GOT3 (cell line): ENCODE data around the gene KIAA0930.
"Not testable (repeated sequence)": the region's sequence is repeated elsewhere in the genome, so short reads cannot be mapped to it uniquely, and the experiment has no call there.

ENCODE experiments used
- DNase-seq: peaks from one replicate; lab custom pipeline; 2025; ENCODE audit warnings: mixed read lengths; lab: John Stamatoyannopoulos, UW

The KIAA0930 gene

GRCh38 chr22:45200860-45201511, 39.7 kb downstream of the KIAA0930 start:
- no peak for DNase-seq

DNA sequence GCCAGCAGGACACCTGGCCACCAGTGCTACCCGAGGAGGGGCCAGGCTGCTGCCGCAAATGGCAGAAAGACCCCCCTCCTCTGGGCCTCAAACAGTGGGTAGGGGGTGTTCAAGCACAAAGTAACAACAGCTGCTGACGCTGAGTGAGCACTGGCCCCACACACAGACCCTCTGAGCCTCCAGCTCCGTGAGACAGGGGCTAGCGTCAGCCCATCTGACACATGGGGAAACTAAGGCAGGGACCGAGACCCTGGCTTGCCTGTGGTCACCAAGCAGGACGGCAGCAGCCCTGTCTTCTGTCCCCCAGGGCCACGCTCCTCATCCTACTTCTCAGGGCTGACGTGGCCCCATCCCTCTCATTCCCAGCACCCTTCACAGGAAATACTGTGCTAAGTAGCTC, 40.5 kb downstream of the KIAA0930 start:
- no peak for DNase-seq

DNA sequence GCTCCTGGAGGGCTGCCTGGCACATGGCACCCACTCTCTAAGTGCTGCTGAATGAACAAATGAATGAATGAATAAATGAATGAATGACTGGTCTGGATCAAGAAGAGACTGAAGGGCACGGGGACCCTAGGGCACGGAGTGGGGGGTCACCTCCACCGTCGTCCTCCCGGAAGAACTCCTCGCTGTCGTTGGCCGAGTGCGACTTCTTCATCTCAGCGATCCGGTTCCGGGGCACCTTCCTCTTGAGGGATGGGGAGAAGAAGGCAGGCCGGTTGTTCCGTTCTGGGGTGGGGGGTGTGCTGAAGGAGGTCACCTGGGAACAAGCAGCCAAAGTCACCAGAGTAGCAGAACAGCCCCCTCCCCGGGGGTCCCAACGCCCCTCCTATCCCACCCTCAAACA, 41.0 kb downstream of the KIAA0930 start:
- DNase-seq: no peak

DNA sequence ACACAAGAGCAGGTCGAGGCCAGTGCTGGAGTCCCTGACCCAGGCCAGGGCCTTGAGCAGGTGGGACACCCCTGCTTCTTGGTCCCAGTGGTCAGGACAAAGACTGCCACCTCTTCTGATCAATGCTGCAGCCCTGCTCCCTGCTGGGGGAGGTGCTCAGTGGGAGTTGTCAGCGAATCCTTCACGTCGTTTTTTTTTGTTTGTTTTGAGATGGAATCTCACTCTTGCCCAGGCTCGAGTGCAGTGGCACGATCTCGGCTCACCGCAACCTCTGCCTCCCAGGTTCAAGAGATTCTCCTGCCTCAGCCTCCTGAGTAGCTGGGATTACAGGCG, 42.3 kb downstream of the KIAA0930 start:
- DNase-seq: no peak

GRCh38 chr22:45197606-45198462, 42.9 kb downstream of the KIAA0930 start:
- no peak for DNase-seq

- no peak for DNase-seq
Measured at GRCh38 chr22:45196926-45197605, 43.6 kb downstream of the KIAA0930 start.

DNA sequence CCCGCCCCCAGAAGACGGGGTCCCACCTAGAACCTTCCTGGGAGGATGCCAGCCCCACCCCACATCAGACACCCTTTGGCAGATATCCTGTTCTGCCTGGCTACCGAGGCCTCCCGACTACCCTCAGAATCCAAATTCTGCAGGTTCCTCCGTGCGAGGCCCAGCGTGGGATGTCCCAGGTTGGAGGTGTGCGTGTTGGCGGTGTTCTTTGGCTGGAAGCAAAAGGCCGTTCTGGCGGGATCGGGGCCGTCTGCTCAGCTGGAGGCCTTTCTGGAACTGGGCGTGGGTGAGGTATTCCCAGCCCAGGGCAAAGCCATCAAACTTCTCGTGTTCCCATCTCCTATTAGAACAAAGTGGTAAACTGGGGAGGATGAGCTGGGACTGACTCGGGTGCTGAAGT, 44.4 kb downstream of the KIAA0930 start:
- no peak for DNase-seq

GRCh38 chr22:45195616-45196015, 45.1 kb downstream of the KIAA0930 start:
- DNase-seq: no peak

DNA sequence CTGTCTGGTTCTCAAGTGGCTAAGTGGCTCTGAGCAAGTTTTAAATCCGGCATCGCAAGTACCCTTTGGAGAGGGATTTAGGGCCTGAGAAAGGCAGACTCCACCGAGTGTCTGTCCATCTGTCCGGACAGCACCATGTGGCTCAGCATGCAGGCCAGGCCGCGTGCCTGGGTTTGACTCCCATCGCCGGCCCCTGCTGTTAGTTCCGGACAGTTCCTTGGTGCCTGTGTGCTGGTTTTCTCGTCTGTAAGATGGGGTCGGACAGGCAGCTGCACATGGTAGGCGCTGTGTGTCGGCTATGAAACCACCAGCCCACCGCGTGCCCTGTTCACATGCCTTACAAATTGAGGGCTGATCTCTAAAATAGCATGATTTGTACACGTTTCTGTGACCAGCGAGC, 46.0 kb downstream of the KIAA0930 start:
- DNase-seq: no peak

- DNase-seq: no peak
Measured at GRCh38 chr22:45192701-45193187, 48.0 kb downstream of the KIAA0930 start.

DNA sequence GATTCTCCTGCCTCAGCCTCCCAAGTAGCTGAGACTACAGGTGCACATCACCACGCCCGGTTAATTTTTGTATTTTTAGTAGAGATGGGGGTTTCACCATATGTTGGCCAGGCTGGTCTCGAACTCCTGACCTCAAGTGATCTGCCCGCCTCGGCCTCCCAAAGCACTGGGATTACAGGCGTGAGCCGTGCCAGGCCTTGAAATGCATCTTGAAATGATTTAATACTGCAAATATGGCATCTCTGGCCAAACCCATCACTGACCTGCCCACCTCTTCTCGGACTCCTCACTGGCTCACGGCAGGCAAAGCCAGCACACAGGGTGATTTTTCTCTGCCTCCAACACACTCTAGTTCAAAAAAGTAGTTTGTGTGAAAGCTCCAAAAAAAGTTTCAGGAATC, 48.9 kb downstream of the KIAA0930 start:
- DNase-seq: not testable (repeated sequence)

GRCh38 chr22:45190202-45190872, 50.4 kb downstream of the KIAA0930 start:
- no peak for DNase-seq

DNA sequence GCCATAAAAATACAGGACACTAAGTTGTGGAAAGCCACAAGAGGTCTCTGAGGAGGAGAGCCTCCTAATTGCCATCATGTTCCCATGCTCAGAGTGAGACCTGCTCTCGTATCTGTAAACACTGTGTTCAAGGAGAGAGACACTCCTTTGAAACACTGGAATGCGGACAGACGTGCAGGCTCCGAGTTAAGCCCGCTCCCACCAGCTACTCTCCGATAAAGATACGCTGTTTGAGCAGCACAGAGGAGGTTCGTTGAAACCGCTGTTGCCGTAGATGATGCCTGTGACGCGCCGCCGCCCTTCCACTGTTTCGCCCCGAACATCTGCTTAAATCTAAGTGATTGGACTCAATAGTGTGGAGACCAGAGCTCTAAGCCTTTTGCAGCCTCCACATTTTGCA, 51.9 kb downstream of the KIAA0930 start:
- DNase-seq: no peak

DNA sequence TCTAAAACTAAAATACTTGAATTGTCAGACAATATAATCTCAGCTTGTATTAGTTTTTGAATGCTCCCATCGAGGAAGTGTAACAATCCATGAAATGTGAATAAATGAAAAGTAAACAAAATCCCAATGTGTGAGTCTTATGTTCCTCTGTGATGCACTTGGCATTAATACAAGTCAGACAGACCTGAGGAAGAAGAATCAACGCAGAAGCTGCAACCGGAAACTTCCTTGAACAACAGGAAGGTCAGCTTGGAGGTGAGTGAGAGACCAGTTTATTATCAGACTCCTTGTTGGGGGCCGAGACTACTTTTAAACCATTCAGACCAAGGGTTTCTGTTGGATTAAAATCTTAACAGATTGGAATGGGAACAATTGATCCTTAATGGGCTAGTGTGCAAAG, 52.8 kb downstream of the KIAA0930 start:
- DNase-seq: no peak

DNA sequence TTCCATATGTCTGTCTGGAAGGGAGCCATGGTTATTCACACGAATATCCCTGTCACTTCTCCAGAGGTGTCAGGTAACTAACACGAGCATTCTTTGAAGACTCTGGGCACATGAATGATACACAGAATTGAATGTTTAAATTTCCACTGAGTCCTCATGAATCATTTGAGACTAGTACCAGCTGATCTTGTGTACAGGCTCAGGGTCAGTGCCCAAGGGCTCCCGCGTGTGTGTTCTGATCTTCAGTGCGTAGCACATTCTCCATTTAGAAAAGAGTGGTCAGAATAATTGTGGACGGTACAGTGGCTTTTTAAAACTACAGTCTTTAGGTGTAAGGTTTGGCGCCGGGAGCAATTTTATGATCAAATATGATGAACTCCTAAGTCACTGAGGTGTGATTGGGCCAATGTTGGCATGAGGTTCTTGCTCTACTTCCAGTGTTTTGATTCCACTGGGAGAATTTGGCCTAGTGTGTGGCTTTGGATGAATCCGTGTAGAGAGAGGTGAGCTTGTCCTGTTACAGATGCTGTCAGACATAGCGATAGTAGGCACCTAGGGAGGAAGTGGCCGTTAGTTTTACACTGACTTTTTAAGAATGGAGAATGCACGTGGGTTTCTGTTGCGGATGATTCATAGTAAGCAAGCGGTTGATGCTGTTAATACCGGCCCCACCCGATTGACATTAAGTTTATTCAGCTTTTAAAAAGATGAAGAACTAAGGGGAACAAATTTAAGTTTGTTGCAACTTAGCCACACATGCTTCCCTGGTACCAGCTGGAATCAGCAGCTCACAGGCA, 54.8 kb downstream of the KIAA0930 start:
- no peak for DNase-seq

DNA sequence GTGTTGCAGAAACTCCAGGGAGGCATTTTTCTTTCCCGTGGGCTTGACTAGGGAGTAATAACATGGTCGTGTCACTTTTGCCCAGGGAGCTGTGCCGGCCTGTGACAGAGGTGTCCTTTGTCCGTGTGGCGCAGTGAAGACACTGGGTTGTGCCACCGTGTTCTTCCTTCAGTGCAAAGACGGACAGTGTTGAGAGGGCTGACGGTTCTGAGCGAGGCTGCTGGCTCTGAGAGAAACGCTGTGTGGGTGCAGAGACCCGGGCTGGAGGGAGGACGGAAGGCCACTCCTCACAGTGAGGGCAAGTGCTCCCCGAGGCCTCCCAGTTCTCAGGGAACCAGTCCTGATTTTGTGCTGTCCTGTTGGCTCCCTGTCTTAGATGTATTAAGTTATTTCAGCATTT, 56.7 kb downstream of the KIAA0930 start:
- no peak for DNase-seq

- no peak for DNase-seq
Measured at GRCh38 chr22:45181766-45182165, 58.9 kb downstream of the KIAA0930 start.

- no peak for DNase-seq
Measured at GRCh38 chr22:45181240-45181639, 59.5 kb downstream of the KIAA0930 start.

- DNase-seq: no peak
Measured at GRCh38 chr22:45180146-45180679, 60.5 kb downstream of the KIAA0930 start.

DNA sequence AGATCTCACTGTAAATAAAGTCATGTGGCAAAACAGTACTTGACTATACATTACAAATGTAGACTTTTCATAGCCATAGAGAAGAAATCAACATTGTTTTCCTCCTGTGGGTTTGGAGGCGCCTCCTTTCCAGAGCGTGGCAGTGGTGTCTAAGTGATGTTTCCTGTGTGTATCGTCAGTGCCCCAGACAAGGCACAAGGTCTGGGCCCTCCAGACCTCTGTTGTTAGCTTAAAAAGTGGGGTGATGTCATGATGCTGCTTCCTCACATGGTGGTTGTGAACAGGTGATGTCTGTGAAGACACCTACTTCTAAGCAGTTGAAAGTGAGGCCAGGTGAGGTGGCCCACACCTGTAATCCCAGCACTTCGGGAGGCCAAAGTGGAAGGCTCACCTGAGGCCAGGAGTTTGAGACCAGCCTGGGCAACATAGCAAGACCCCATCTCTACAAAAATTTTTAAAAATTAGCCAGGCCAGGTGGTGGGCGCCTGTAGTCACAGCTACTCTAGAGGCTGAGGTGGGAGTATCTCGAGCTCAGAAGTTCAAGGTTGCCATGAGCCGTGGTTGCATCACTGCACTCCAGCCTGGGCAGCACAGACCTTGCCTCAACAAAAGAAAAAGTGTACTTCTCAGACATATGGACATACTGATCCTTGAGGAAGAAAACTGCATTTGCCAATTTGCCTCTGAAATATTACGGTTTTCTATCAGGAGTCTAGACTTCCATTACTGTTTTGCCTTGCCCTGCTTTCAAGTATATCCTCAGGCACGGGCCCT, 61.2 kb downstream of the KIAA0930 start:
- DNase-seq: no peak
